GM12878 (cell line): ENCODE measurements around the gene COG7.

Source experiments
- CTCF ChIP-seq, 3 experiments: IDR thresholded peaks in 2 of 3; conservative IDR thresholded peaks in 1 of 3; 2 replicates each; pipeline ENCODE4 v1.5.1; 2011; ENCODE audit warnings: low read depth in 3 of 3, low read length in 3 of 3, mild to moderate bottlenecking in 3 of 3, control low read depth in 2 of 3, moderate library complexity in 2 of 3, inconsistent platforms in 1 of 3, mixed read lengths in 1 of 3; ENCODE audit not compliant: control insufficient read depth in 2 of 3, insufficient read depth in 1 of 3; ENCODE audit errors: extremely low read depth in 1 of 3
- EZH2 ChIP-seq: IDR thresholded peaks from 2 replicates; pipeline ENCODE4 v1.6.1; 2012; ENCODE audit warnings: low read depth, mild to moderate bottlenecking, control low read depth, inconsistent platforms, low read length, borderline replicate concordance; ENCODE audit not compliant: control insufficient read depth
- FOXM1 ChIP-seq: IDR thresholded peaks from 2 replicates; pipeline ENCODE4 v1.6.1; 2012; ENCODE audit warnings: low read depth, mild to moderate bottlenecking, inconsistent platforms, low read length, moderate library complexity
- HDAC6 ChIP-seq: fragments of 200-600 bp; sonication (generic); IDR thresholded peaks from one replicate; pipeline ENCODE4 v1.8.0; 2017; ENCODE audit warnings: antibody characterized with exemption; ENCODE audit not compliant: unreplicated experiment
- RFX5 ChIP-seq: IDR thresholded peaks from 2 replicates; pipeline ENCODE4 v1.6.1; 2011; ENCODE audit warnings: low read depth, low read length, improper control_type of control experiment
- WRNIP1 ChIP-seq: IDR thresholded peaks from 2 replicates; pipeline ENCODE4 v1.6.1; 2011; ENCODE audit warnings: low read depth, low read length, improper control_type of control experiment, borderline replicate concordance

GRCh38 chr16:23423496-23424049 lies 29.4 kb downstream of the COG7 start:
- TF ChIP-seq RFX5 (no peak), CTCF (IDR thresholded peaks at IDR 0.05 in 2 of 3, conservative IDR thresholded peaks at IDR 0.05 in 1 of 3; ENCODE audit: control insufficient read depth in 2 of 3, extremely low read depth in 1 of 3, insufficient read depth in 1 of 3, low read depth in 3 of 3, low read length in 3 of 3) (no peak), EZH2 (no peak), HDAC6 (no peak), WRNIP1 (no peak), FOXM1 (no peak)
